HEK293 (cell line): Measurements from ENCODE around the gene RTN4RL2.

ENCODE experiments used
- CTCF ChIA-PET: fragments of 350-600 bp; formaldehyde crosslinking; extraction: SDS; loops from one replicate; lab custom pipeline; 2021; ENCODE audit warnings: antibody characterized with exemption; lab: Yijun Ruan, JAX
- POLR2A ChIA-PET: fragments of 300-600 bp; formaldehyde crosslinking; extraction: SDS; loops from one replicate; lab custom pipeline; 2020; ENCODE audit warnings: antibody characterized with exemption, inconsistent platforms; lab: Yijun Ruan, JAX
- H3K27ac ChIP-seq: fragments of 200-500 bp; sonication (Bioruptor generic); 2 replicates; pipeline ENCODE4 v1.5.1; 2014; ENCODE audit warnings: low read depth, low read length, control low read depth, inconsistent platforms; ENCODE audit errors: extremely low read depth
- H3K36me3 ChIP-seq, 2 experiments: fragments of 200-500 bp in 1 of 2; sonication (Bioruptor generic) in 1 of 2; 1 replicate in 1 of 2; 2 replicates in 1 of 2; pipeline ENCODE4 v1.5.1; 2014 to 2017; ENCODE audit warnings: inconsistent platforms in 2 of 2, low read length in 2 of 2; ENCODE audit not compliant: control insufficient read depth in 2 of 2, insufficient read depth in 1 of 2
- H3K4me1 ChIP-seq: fragments of 200-500 bp; sonication (Bioruptor generic); 2 replicates; pipeline ENCODE4 v1.5.1; 2014; ENCODE audit warnings: mild to moderate bottlenecking, low read length, inconsistent platforms; ENCODE audit not compliant: control insufficient read depth, insufficient read depth
- H3K4me3 ChIP-seq: 2 replicates; pipeline ENCODE4 v1.5.1; 2011; ENCODE audit warnings: low read depth, mild to moderate bottlenecking, control low read depth, low read length, moderate library complexity
- H3K9me3 ChIP-seq: fragments of 200-500 bp; sonication (Bioruptor generic); 2 replicates; pipeline ENCODE4 v1.5.1; 2014; ENCODE audit warnings: low read depth, low read length, inconsistent platforms; ENCODE audit not compliant: control insufficient read depth, insufficient read depth
- PRDM1 ChIP-seq: fragments of 450-650 bp; formaldehyde crosslinking; IDR thresholded peaks from 2 replicates; pipeline ENCODE4; 2016; ENCODE audit warnings: missing biosample characterization, missing genetic modification characterization
- SP3 ChIP-seq: fragments of 450-650 bp; formaldehyde crosslinking; IDR thresholded peaks from 2 replicates; pipeline ENCODE4 v1.5.1; 2016; ENCODE audit warnings: missing biosample characterization, missing genetic modification characterization
- YY1 ChIP-seq: fragments of 450-650 bp; formaldehyde crosslinking; IDR thresholded peaks from 2 replicates; pipeline ENCODE4 v1.5.1; 2018; ENCODE audit warnings: missing biosample characterization, missing genetic modification characterization
- ZBTB1 ChIP-seq: fragments of 450-650 bp; formaldehyde crosslinking; IDR thresholded peaks from 2 replicates; pipeline ENCODE4 v1.5.1; 2016; ENCODE audit warnings: missing biosample characterization, missing genetic modification characterization
- ZNF133 ChIP-seq: fragments of 450-650 bp; formaldehyde crosslinking; IDR thresholded peaks from 2 replicates; pipeline ENCODE4 v1.5.1; 2016; ENCODE audit warnings: missing biosample characterization, missing genetic modification characterization
- ZNF202 ChIP-seq: fragments of 450-650 bp; formaldehyde crosslinking; IDR thresholded peaks from 2 replicates; pipeline ENCODE4 v1.5.1; 2016; ENCODE audit warnings: missing biosample characterization, missing genetic modification characterization, borderline replicate concordance
- ZNF302 ChIP-seq: fragments of 450-650 bp; formaldehyde crosslinking; IDR thresholded peaks from 2 replicates; pipeline ENCODE4 v1.5.1; 2016; ENCODE audit warnings: missing biosample characterization, missing genetic modification characterization, low read depth
- ZNF341 ChIP-seq: fragments of 450-650 bp; formaldehyde crosslinking; IDR thresholded peaks from 2 replicates; pipeline ENCODE4; 2016; ENCODE audit warnings: low read depth, missing biosample characterization, missing genetic modification characterization
- ZNF394 ChIP-seq: fragments of 450-650 bp; formaldehyde crosslinking; IDR thresholded peaks from 2 replicates; pipeline ENCODE4 v1.5.1; 2016; ENCODE audit warnings: missing biosample characterization, missing genetic modification characterization, mild to moderate bottlenecking, moderate library complexity, borderline replicate concordance
- ZNF404 ChIP-seq: fragments of 450-650 bp; formaldehyde crosslinking; IDR thresholded peaks from 2 replicates; pipeline ENCODE4 v1.5.1; 2017; ENCODE audit warnings: missing biosample characterization, missing genetic modification characterization
- ZNF530 ChIP-seq: fragments of 450-650 bp; formaldehyde crosslinking; IDR thresholded peaks from 2 replicates; pipeline ENCODE4 v1.5.1; 2016; ENCODE audit warnings: low read depth, missing biosample characterization, missing genetic modification characterization
- ZNF560 ChIP-seq: fragments of 450-650 bp; formaldehyde crosslinking; IDR thresholded peaks from 2 replicates; pipeline ENCODE4 v1.5.1; 2017; ENCODE audit warnings: missing biosample characterization, missing genetic modification characterization, borderline replicate concordance
- ZNF561 ChIP-seq: fragments of 450-650 bp; IDR thresholded peaks from 2 replicates; pipeline ENCODE4 v1.5.1; 2018; ENCODE audit warnings: missing biosample characterization, missing genetic modification characterization, borderline replicate concordance
- ZNF621 ChIP-seq: fragments of 450-650 bp; formaldehyde crosslinking; IDR thresholded peaks from 2 replicates; pipeline ENCODE4 v1.5.1; 2017; ENCODE audit warnings: missing biosample characterization, missing genetic modification characterization
- ZNF768 ChIP-seq: fragments of 450-650 bp; formaldehyde crosslinking; IDR thresholded peaks from 2 replicates; pipeline ENCODE4 v1.5.1; 2018; ENCODE audit warnings: missing biosample characterization, mild to moderate bottlenecking, missing genetic modification characterization
- ZNF776 ChIP-seq: fragments of 450-650 bp; formaldehyde crosslinking; IDR thresholded peaks from 2 replicates; pipeline ENCODE4 v1.5.0; 2017; ENCODE audit warnings: missing biosample characterization, missing genetic modification characterization, borderline replicate concordance
- ZNF785 ChIP-seq: fragments of 450-650 bp; formaldehyde crosslinking; IDR thresholded peaks from 2 replicates; pipeline ENCODE4 v1.5.1; 2016; ENCODE audit warnings: missing biosample characterization, missing genetic modification characterization
- ZNF792 ChIP-seq: fragments of 450-650 bp; formaldehyde crosslinking; IDR thresholded peaks from 2 replicates; pipeline ENCODE4 v1.5.1; 2016; ENCODE audit warnings: missing biosample characterization, missing genetic modification characterization
- ZSCAN16 ChIP-seq: fragments of 450-650 bp; formaldehyde crosslinking; IDR thresholded peaks from 2 replicates; pipeline ENCODE4 v1.5.1; 2016; ENCODE audit warnings: missing biosample characterization, missing genetic modification characterization
- TF ChIP-seq, protein P1 (sequence below): fragments of 450-650 bp; formaldehyde crosslinking; IDR thresholded peaks from 2 replicates; pipeline ENCODE4 v1.5.1; 2016; ENCODE audit warnings: missing biosample characterization, missing genetic modification characterization
- TF ChIP-seq, protein P2 (sequence below): fragments of 450-650 bp; formaldehyde crosslinking; IDR thresholded peaks from 2 replicates; pipeline ENCODE4 v1.5.1; 2017; ENCODE audit warnings: missing biosample characterization, missing genetic modification characterization
- TF ChIP-seq, protein P3 (sequence below): fragments of 450-650 bp; formaldehyde crosslinking; IDR thresholded peaks from 2 replicates; pipeline ENCODE4 v1.5.1; 2016; ENCODE audit warnings: missing biosample characterization, missing genetic modification characterization
- TF ChIP-seq, protein P4 (sequence below): fragments of 450-650 bp; formaldehyde crosslinking; IDR thresholded peaks from 2 replicates; pipeline ENCODE4 v1.5.1; 2016; ENCODE audit warnings: missing biosample characterization, missing genetic modification characterization

RTN4RL2 gene

DNA sequence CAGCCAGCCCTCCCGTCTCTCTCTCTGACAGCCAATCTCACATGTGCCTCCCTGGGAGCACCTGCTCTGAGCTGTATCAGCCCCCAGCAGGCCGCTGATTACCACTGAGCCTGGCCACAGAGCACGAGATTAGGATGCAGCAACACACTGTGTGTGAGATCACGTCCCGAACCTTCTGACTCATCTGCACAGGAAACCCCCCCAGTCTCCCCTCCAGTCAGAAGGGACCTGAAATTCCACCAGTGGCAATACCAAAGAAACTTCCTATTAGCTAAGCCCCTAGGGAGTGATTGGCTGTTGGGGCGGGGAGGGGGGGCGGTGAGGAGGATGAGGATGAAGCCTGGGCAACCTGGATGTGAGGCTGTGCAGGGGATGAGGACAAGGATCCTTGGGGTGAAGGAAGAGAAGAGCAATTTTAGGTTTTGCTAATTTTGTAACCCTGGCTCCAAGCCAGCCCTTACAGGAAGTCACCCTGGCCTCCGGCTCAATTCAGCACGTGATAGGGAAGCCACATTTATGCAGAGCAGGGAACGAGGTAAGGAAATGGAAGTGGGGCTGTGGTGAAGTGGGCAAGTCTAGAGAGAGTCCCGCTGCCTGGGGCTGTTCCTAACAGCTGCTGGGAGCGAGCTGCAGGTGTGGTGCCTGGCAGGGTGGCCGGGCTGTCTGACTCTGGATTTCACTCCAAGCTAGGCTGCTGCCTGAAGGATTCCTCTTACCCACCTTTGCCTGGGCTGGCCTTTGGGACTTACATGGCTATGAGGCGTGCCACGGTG, 35.4 kb upstream of the RTN4RL2 start (continued):
- TF ChIP-seq, protein P1, sequence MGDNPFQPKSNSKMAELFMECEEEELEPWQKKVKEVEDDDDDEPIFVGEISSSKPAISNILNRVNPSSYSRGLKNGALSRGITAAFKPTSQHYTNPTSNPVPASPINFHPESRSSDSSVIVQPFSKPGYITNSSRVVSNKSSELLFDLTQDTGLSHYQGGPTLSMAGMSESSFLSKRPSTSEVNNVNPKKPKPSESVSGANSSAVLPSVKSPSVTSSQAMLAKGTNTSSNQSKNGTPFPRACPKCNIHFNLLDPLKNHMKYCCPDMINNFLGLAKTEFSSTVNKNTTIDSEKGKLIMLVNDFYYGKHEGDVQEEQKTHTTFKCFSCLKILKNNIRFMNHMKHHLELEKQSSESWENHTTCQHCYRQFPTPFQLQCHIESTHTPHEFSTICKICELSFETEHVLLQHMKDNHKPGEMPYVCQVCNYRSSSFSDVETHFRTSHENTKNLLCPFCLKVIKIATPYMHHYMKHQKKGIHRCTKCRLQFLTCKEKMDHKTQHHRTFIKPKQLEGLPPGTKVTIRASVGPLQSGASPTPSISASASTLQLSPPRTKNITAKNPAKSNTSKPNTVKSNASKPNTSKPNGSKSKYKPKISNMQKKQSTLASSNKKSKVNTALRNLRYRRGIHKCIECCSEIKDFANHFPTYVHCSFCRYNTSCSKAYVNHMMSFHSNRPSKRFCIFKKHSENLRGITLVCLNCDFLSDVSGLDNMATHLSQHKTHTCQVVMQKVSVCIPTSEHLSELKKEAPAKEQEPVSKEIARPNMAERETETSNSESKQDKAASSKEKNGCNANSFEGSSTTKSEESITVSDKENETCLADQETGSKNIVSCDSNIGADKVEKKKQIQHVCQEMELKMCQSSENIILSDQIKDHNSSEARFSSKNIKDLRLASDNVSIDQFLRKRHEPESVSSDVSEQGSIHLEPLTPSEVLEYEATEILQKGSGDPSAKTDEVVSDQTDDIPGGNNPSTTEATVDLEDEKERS (tag by site-specific recombination): no peak
- TF ChIP-seq ZNF530 (no peak), ZNF621 (tag by site-specific recombination) (no peak), SP3 (tag by site-specific recombination) (no peak), ZNF404 (tag by site-specific recombination) (no peak), ZNF394 (tag by site-specific recombination) (no peak), PRDM1 (no peak), ZNF768 (tag by site-specific recombination) (no peak), ZNF202 (tag by site-specific recombination) (no peak), ZNF776 (tag by site-specific recombination) (no peak)
- TF ChIP-seq, protein P2, sequence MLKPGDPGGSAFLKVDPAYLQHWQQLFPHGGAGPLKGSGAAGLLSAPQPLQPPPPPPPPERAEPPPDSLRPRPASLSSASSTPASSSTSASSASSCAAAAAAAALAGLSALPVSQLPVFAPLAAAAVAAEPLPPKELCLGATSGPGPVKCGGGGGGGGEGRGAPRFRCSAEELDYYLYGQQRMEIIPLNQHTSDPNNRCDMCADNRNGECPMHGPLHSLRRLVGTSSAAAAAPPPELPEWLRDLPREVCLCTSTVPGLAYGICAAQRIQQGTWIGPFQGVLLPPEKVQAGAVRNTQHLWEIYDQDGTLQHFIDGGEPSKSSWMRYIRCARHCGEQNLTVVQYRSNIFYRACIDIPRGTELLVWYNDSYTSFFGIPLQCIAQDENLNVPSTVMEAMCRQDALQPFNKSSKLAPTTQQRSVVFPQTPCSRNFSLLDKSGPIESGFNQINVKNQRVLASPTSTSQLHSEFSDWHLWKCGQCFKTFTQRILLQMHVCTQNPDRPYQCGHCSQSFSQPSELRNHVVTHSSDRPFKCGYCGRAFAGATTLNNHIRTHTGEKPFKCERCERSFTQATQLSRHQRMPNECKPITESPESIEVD (tag by site-specific recombination): no peak
- TF ChIP-seq, protein P3, sequence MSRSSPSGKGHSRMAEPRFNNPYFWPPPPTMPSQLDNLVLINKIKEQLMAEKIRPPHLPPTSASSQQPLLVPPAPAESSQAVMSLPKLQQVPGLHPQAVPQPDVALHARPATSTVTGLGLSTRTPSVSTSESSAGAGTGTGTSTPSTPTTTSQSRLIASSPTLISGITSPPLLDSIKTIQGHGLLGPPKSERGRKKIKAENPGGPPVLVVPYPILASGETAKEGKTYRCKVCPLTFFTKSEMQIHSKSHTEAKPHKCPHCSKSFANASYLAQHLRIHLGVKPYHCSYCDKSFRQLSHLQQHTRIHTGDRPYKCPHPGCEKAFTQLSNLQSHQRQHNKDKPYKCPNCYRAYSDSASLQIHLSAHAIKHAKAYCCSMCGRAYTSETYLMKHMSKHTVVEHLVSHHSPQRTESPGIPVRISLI (tag by site-specific recombination): no peak
- TF ChIP-seq, protein P4, sequence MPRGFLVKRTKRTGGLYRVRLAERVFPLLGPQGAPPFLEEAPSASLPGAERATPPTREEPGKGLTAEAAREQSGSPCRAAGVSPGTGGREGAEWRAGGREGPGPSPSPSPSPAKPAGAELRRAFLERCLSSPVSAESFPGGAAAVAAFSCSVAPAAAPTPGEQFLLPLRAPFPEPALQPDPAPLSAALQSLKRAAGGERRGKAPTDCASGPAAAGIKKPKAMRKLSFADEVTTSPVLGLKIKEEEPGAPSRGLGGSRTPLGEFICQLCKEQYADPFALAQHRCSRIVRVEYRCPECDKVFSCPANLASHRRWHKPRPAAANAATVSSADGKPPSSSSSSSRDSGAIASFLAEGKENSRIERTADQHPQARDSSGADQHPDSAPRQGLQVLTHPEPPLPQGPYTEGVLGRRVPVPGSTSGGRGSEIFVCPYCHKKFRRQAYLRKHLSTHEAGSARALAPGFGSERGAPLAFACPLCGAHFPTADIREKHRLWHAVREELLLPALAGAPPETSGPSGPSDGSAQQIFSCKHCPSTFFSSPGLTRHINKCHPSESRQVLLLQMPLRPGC (tag by site-specific recombination): 0 out of 2 replicates have a peak, but pooled peaks have one; percentile 60

DNA sequence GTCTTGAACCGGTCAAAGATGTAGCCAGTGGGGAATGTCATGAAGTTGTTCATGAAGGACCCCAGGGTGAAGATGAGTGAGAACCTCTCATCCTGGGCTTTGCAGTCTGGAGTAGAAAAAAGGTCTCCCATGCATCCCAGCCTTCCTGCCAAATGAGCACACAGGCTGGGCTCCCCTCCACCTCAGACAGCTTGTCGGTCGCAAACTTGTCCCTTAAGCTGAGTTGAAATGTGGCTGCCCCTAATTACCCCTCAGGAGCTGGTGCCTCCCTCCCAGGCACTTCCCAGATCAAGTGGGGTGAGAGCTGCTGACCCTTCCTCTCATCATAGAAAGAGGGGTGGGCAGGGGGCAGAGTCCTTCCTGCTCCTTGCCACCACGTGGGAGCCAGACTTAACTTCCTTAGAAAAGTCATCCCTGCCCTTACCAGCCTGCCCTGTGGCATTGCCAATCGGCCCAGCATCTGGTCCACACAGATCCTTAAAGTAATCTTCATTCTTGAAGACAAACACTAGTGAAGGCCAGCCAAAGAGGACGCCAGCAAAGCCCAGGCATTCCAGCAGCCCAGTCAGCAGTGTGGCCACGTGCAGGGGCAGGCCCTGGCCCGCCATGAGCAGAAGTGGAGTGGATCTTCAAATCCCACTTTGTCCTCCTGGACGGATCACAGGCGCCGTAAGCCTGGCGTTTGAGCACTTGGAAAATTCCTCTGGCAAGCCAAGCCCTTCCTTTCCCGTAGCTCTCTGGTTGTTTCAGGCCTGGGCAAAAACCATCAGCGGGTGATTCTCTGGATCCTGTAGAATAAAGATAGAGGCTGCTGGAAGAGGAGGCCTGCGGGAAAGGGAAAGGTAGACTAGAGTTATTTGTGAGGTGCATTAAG, 34.5 kb upstream of the RTN4RL2 start:
- TF ChIP-seq ZNF133 (tag by site-specific recombination): no peak
- TF ChIP-seq ZNF792 (tag by site-specific recombination): no peak
- no peak for TF ChIP-seq ZNF561 (tag by site-specific recombination)
- TF ChIP-seq ZBTB1 (tag by site-specific recombination): no peak
- no peak for TF ChIP-seq YY1 (tag by site-specific recombination)
- no peak for TF ChIP-seq ZNF302 (tag by site-specific recombination)
- no peak for TF ChIP-seq ZNF394 (tag by site-specific recombination)
- TF ChIP-seq ZNF560: no peak
- TF ChIP-seq ZSCAN16 (tag by site-specific recombination): no peak
- no peak for TF ChIP-seq ZNF785 (tag by site-specific recombination)
- no peak for TF ChIP-seq ZNF341 (tag by site-specific recombination)
- no peak overlapping the region for H3K4me3 ChIP-seq
- POLR2A ChIA-PET: no interaction called here
- CTCF ChIA-PET: interaction anchor here (0.5 to 1.9 kb wide), 4 partner anchors 32 to 101 kb away, joined by 3 to 5 read pairs (median 3); no protein-coding TSS in a partner anchor
- H3K36me3 ChIP-seq: no peaks in the 10 kb centered on the region
- no peak overlapping the region for H3K27ac ChIP-seq
- no peaks in the 10 kb centered on the region for H3K4me1 ChIP-seq
- no peaks in the 10 kb centered on the region for H3K9me3 ChIP-seq
